NCI-H2227 (cell line): ENCODE data around the gene DIPK1A.
"Not testable (repeated sequence)": the region's sequence is repeated elsewhere in the genome, so short reads cannot be mapped to it uniquely, and the experiment has no call there.

Experiments
- DNase-seq: peaks from one replicate; lab custom pipeline; 2025; ENCODE audit not compliant: unreplicated experiment; lab: John Stamatoyannopoulos, UW

DIPK1A gene

GRCh38 chr1:92921031-92922023, 39.9 kb downstream of the DIPK1A start:
- no peak for DNase-seq

GRCh38 chr1:92916899-92917298, 44.4 kb downstream of the DIPK1A start:
- no peak for DNase-seq

GRCh38 chr1:92915547-92915946, 45.7 kb downstream of the DIPK1A start:
- no peak for DNase-seq

GRCh38 chr1:92913093-92913819, 48.0 kb downstream of the DIPK1A start:
- DNase-seq: no peak

GRCh38 chr1:92910081-92910480, 51.2 kb downstream of the DIPK1A start:
- no peak for DNase-seq

- no peak for DNase-seq
Observed at GRCh38 chr1:92909321-92909720, 51.9 kb downstream of the DIPK1A start.

- no peak for DNase-seq
Observed at GRCh38 chr1:92907949-92908684, 53.1 kb downstream of the DIPK1A start.

GRCh38 chr1:92903765-92904164, 57.5 kb downstream of the DIPK1A start:
- DNase-seq: no peak

GRCh38 chr1:92902406-92902744, 58.9 kb downstream of the DIPK1A start:
- DNase-seq: no peak

- no peak for DNase-seq
Observed at GRCh38 chr1:92901699-92902405, 59.4 kb downstream of the DIPK1A start.

- DNase-seq: no peak
Observed at GRCh38 chr1:92901126-92901525, 60.1 kb downstream of the DIPK1A start.

- no peak for DNase-seq
Observed at GRCh38 chr1:92900539-92900938, 60.7 kb downstream of the DIPK1A start.

- no peak for DNase-seq
Observed at GRCh38 chr1:92899780-92900179, 61.5 kb downstream of the DIPK1A start.

- DNase-seq: not testable (repeated sequence)
Observed at GRCh38 chr1:92898053-92898452, 63.2 kb downstream of the DIPK1A start.

GRCh38 chr1:92887465-92887864, 73.8 kb downstream of the DIPK1A start:
- no peak for DNase-seq

- DNase-seq: no peak
Observed at GRCh38 chr1:92886886-92887419, 74.3 kb downstream of the DIPK1A start.

GRCh38 chr1:92884195-92884594, 77.1 kb downstream of the DIPK1A start:
- no peak for DNase-seq

- no peak for DNase-seq
Observed at GRCh38 chr1:92883297-92883696, 78.0 kb downstream of the DIPK1A start.

GRCh38 chr1:92882819-92883218, 78.4 kb downstream of the DIPK1A start:
- DNase-seq: no peak

GRCh38 chr1:92881391-92881790, 79.9 kb downstream of the DIPK1A start:
- DNase-seq: no peak
